Mucosa of descending colon (tissue), 3 donors: ENCODE data around the gene MAPRE2. TPM values are rescaled to one million over a fixed set of nuclear protein-coding genes. Genes with fewer than 3 reads are reported as not detected.
A peak's percentile ranks its signal among the peaks of the same experiment; 100 is the strongest.
"Not testable (repeated sequence)": the region's sequence is repeated elsewhere in the genome, so short reads cannot be mapped to it uniquely, and the experiment has no call there.

Experiments used
- ATAC-seq: fragments of 200-7000 bp; cut with Tn5 transposase; one replicate; pipeline ENCODE4 v1.9.1; 2020; ENCODE audit warnings: mild to moderate bottlenecking, moderate library complexity
- DNase-seq, 3 donors: peaks; one replicate each; pipeline ENCODE4 v3.0.0-alpha.2; 2020
- H3K36me3 ChIP-seq: fragments of 200-600 bp; one replicate; pipeline ENCODE4 v1.8.0; 2021; ENCODE audit warnings: low read depth, mild to moderate bottlenecking
- H3K4me1 ChIP-seq: fragments of 200-600 bp; one replicate; pipeline ENCODE4 v1.8.0; 2021; ENCODE audit warnings: low read depth, mild to moderate bottlenecking
- H3K4me3 ChIP-seq: fragments of 200-600 bp; one replicate; pipeline ENCODE4 v1.8.0; 2021; ENCODE audit warnings: mild to moderate bottlenecking
- H3K9me3 ChIP-seq: fragments of 200-600 bp; one replicate; pipeline ENCODE4 v1.8.0; 2021; ENCODE audit warnings: mild to moderate bottlenecking
- CTCF ChIP-seq: fragments of 200-600 bp; IDR thresholded peaks from one replicate; pipeline ENCODE4 v1.8.0; 2022; ENCODE audit warnings: antibody characterized with exemption, mild to moderate bottlenecking
- intact Hi-C, 2 donors: fragments of 100-400 bp; cut with DNase I in 1 of 2; cut with micrococcal nuclease in 1 of 2; formaldehyde crosslinking; loops; one replicate each; pipeline versions ENCODE4 v1.11.0 to v1.11.1; 2022; cut with DNase I, micrococcal nuclease
- total RNA-seq, 3 donors: library from RNA; stranded (reverse); fragmentation: NEBNext Ultra II Directional in 2 of 3; extraction: Animal tissue kit (Norgen Biotek cat#: 25700) in 2 of 3; gene quantifications; one replicate each; pipeline versions ENCODE4 v1.2.1 to v1.2.4, GENCODE V29; 2021 to 2023
- donor health status: DM: no; HTN: no; CAD: no; lungs with moderate emphysema.
- donor health status: DM: no; HTN: no; CAD: no.
- donor health status: DM: no; HTN: yes; CAD: no.

MAPRE2 gene
- total RNA-seq, 3 donors from 2014 or later: 26.4 to 31.3 (median 27.3) TPM

- TF ChIP-seq CTCF: no peak
- peaks cover 5% of the 10 kb centered on the region for H3K4me1 ChIP-seq
- H3K9me3 ChIP-seq: no peaks in the 10 kb centered on the region
- intact Hi-C loops: no loop called here
- H3K4me3 ChIP-seq: no peak overlapping the region
- no peaks in the 10 kb centered on the region for H3K36me3 ChIP-seq
- DNase-seq: no peak
- ATAC-seq: no peak
These were observed 126.6 kb downstream of the MAPRE2 start for GRCh38 chr18:35167857-35168256.

GRCh38 chr18:35170323-35170722, 129.1 kb downstream of the MAPRE2 start:
- H3K36me3 ChIP-seq, intact Hi-C loops: not testable (repeated sequence)

GRCh38 chr18:35171315-35171987, 130.2 kb downstream of the MAPRE2 start:
- H3K4me1 ChIP-seq: peaks cover 5% of the 10 kb centered on the region
- no peak overlapping the region for H3K4me3 ChIP-seq
- no peak for TF ChIP-seq CTCF
- no peaks in the 10 kb centered on the region for H3K36me3 ChIP-seq
- no peak for ATAC-seq
- no peak for DNase-seq
- H3K9me3 ChIP-seq: no peaks in the 10 kb centered on the region
- intact Hi-C loops: no loop called here

More at GRCh38 chr18:35170323-35170722, 129.1 kb downstream of the MAPRE2 start:
- DNase-seq, H3K9me3 ChIP-seq, H3K4me3 ChIP-seq, H3K4me1 ChIP-seq, ATAC-seq: not testable (repeated sequence)

GRCh38 chr18:35172009-35172408, 130.8 kb downstream of the MAPRE2 start:
- H3K4me1 ChIP-seq: peaks cover 5% of the 10 kb centered on the region
- no peaks in the 10 kb centered on the region for H3K36me3 ChIP-seq
- no peak for TF ChIP-seq CTCF
- DNase-seq: no peak
- no peaks in the 10 kb centered on the region for H3K9me3 ChIP-seq
- ATAC-seq: no peak
- no peak overlapping the region for H3K4me3 ChIP-seq
- intact Hi-C loops: no loop called here

GRCh38 chr18:35172451-35173035, 131.3 kb downstream of the MAPRE2 start:
- Histone ChIP-seq H3K9me3 (no peaks in the 10 kb centered on the region), H3K4me3 (no peak overlapping the region), H3K4me1 (peaks cover 5% of the 10 kb centered on the region), H3K36me3 (no peaks in the 10 kb centered on the region)
- ATAC-seq (no peak), DNase-seq (no peak)
- intact Hi-C loops: no loop called here
- TF ChIP-seq CTCF: no peak

GRCh38 chr18:35174093-35174731, 133.0 kb downstream of the MAPRE2 start:
- ATAC-seq (peak; percentile 76), DNase-seq (peak in 1 of 3 donors; percentile 7)
- no peaks in the 10 kb centered on the region for H3K9me3 ChIP-seq
- H3K4me1 ChIP-seq: peaks cover 5% of the 10 kb centered on the region
- no peak overlapping the region for H3K4me3 ChIP-seq
- TF ChIP-seq CTCF: no peak
- intact Hi-C loops: no loop called here
- no peaks in the 10 kb centered on the region for H3K36me3 ChIP-seq
